ENCODE results near the gene SLCO2A1.

The SLCO2A1 gene

GRCh38 chr3:133881939-133882825, 147.5 kb downstream of the SLCO2A1 start:
- ATAC-seq = peak; percentile 33 to 44

- ATAC-seq = no peak
Measured at GRCh38 chr3:133881492-133881891, 148.2 kb downstream of the SLCO2A1 start.

GRCh38 chr3:133880886-133881455, 148.8 kb downstream of the SLCO2A1 start:
- no peak for ATAC-seq

GRCh38 chr3:133880287-133880686, 149.4 kb downstream of the SLCO2A1 start:
- no peak for ATAC-seq

- ATAC-seq = no peak
Measured at GRCh38 chr3:133878518-133878917, 151.2 kb downstream of the SLCO2A1 start.

Data from activated CD4-positive, CD25-positive, alpha-beta regulatory T cell treated with anti-CD3 and anti-CD28 coated beads, Interleukin-2, amount 50 U/mL, for 24 hours (primary cell).